GM21825 (cell line): ENCODE data around the gene PKM.

Experiments used
- ATAC-seq: cut with Tn5 transposase; IDR thresholded peaks from one replicate; pipeline ENCODE4 v1.9.1; 2021; ENCODE audit warnings: mild to moderate bottlenecking, moderate library complexity; ENCODE audit not compliant: unreplicated experiment

PKM gene

DNA sequence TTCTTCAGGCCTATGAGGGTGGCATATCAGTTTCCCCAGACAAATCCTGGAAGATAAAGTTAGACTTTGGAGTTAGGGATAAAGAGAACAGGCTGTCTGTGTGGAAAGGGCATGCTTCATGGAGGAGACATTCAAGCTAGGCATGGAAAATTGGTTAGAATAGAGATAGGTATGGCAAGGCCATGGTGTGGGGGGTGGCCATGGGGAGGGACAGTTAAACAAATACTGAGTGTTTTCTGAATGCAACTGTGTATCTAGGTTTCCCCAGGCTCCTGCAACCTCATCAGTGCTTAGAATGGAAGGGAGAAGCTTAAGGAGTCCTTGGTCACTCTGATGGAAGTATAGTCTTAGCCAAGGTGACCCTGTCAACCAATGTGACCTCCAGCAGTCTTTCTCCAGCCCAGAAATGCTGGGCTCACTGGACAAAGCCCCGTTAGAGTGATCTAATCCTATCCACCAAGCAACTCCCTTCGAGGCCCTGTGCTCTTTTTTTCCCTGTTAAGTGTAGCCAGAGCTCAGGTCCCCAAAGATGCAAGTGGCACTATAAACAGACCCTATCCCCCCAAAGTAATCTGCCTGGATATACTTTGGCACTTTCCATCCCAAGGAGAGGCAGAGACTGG, 5.5 kb upstream of the PKM start:
- ATAC-seq, result no peak

GRCh38 chr15:72235298-72235697, 4.3 kb upstream of the PKM start:
- no peak for ATAC-seq

GRCh38 chr15:72233769-72234168, 2.8 kb upstream of the PKM start:
- no peak for ATAC-seq

- no peak for ATAC-seq
Measured at GRCh38 chr15:72231833-72232478, 966 bp upstream of the PKM start.

DNA sequence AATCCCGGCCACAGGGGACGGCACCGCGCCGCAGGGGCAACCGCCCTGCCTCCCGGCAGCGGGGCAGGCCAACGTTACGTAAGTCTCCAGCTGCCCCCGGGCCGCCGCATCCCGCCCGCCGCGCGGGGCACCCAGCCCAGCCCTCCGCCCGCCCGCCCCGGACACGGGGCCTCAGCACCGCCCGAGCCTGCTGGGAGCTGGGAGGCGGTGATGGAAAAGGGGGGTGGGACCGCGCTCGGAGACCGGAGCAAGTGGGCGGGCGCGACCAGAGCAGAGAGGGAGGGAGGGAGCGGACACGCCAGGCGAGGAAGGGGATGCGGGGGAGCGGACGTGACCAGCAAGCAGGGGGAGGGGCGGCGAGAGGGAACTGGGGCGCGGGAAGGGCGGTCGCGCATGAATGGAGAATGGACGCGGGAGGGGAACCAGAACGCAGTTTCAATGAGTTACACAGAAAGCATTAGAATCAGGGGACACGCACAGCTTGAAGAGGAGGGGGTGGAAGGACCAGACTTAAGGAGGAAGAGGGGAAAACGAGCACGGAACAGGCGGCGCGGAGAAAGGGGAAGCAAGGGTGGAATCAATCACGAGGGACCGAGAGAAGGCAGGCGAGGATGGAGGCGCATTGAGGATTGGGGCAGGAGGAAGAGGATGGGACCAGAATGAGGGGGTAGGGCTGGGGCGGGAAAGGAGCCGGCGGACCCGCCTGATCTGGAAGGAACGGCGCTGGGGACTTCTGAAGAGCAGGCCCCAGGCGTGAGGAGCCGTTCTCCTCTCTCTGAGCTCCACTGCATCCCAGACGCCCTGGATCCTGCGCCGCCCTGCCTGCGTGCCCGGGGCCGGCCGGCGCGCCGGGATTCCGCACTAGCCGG, 559 bp downstream of the PKM start:
- ATAC-seq, result no peak

DNA sequence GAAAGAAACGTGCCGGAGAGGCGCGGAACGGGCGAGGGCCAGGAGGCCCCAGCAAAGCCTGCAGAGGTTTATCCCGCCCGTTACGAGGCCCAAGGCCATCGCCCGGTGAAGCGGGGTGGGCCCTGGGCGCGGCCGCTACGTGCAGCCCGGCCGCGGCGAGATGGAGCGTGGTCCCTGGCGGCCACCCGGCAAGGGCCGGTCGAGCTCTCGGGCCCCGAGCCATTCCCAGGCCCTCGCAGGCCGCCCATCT, 1.1 kb downstream of the PKM start:
- ATAC-seq, result no peak

GRCh38 chr15:72229076-72229946, 1.7 kb downstream of the PKM start:
- no peak for ATAC-seq

DNA sequence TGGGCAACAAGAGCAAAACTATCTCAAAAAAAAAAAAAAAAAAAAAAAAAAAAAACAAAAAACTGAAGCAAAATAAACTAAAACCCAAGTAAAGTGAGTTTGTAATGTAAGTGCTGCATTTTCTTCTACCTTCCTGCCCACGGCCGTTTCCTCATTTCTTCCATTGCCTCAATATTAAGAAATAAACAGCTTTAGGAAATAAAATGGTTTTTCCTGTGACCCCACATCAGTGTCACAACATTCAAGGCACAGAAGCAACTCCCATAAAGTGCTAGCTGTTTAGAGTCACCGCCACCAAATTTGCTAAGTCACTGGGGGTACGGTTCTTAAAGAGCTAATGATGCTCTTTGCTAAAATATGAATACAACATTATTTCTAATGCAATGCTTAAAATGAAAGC, 3.3 kb downstream of the PKM start:
- no peak for ATAC-seq

- no peak for ATAC-seq
Measured at GRCh38 chr15:72227192-72227586, 3.8 kb downstream of the PKM start.

- no peak for ATAC-seq
Measured at GRCh38 chr15:72223278-72223677, 7.7 kb downstream of the PKM start.

DNA sequence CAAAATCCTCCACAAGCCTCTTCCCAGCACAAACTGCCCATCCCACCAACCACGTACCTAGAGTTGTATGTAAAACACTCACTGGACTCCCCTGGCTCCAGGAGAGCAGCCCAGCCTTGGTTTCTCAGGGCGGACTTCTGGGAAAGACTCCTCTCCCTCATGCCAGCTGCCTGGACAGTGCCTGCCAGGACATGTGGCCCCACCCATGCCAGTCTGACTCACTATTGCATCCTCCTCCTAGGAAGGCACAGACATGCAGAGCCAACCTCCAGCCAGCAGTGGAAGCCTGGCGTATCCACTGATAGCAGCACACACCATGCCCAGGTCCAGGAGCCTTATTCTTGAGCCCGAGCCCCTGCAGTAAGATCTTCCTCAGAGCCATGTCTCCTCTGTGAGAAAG, 8.6 kb downstream of the PKM start:
- ATAC-seq, result no peak

GRCh38 chr15:72220687-72221086, 10.3 kb downstream of the PKM start:
- ATAC-seq, result no peak

DNA sequence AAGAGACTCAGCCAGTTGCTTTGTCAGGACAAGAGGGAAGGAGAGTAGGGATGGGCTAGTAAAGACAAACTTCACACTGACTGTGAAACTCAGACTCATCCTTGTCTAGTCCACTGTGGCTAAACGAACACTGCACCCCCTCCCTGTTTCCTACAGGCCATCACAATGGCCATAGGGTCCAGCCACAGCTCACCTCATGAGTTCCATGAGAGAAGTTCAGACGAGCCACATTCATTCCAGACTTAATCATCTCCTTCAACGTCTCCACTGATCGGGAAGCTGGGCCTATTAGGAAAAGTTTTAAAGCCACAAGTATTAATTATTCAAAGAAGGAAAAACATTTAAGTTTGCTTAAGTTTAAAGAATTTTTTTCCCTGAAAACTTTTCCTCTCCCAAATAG, 13.8 kb downstream of the PKM start:
- ATAC-seq, result no peak

DNA sequence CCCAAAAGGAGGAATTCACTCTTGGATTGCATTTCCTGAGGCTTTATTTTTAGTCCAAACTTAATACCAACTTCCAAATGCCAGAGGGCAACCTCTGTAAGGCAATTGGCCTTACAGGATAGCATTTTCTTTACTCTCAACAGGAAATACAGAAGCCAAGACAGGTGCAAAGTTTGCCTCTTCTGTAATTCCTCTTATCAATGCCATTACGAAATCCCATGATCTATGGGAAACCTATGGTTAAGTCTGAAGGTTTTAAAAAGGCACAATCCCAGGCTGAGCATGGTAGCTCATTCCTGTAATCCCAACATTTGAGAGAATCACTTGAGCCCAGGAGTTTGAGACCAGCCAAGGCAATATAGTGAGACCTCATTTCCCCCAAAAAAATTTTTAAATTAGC, 14.9 kb downstream of the PKM start:
- no peak for ATAC-seq

GRCh38 chr15:72207558-72208085, 23.4 kb downstream of the PKM start:
- ATAC-seq, result no peak

DNA sequence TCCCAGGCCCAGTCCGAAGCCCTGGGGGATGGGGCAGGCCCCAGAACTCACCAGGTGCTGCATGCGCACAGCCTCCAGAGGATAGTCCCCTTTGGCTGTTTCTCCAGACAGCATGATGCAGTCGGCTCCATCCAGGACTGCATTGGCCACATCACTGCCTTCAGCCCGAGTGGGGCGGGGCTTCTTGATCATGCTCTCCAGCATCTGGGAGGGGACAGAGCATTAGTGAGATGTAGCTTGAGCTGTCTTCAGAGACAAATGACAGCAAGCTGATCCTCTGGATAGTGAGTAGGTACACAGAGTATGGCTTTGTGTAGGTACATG, 24.4 kb downstream of the PKM start:
- no peak for ATAC-seq

- no peak for ATAC-seq
Measured at GRCh38 chr15:72205896-72206676, 24.9 kb downstream of the PKM start.

DNA sequence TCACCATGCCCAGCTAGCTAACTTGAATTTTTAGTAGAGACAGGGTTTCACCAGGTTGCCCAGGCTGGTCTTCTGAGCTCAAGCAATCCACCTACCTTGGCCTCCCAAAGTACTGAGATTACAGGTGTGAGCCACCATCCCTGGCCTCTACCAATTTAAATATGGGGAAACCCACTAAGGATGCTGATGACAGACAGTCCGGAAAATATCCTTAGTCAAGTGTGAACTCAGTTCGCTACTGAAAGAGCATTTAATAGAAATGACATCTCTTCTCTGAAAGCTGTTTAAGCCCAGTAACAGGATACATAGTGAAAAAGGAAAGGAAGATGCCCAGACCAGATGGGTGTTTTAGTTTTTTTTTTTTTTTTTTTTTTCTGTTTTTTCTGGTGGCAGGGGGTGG, 25.7 kb downstream of the PKM start:
- ATAC-seq, result no peak

DNA sequence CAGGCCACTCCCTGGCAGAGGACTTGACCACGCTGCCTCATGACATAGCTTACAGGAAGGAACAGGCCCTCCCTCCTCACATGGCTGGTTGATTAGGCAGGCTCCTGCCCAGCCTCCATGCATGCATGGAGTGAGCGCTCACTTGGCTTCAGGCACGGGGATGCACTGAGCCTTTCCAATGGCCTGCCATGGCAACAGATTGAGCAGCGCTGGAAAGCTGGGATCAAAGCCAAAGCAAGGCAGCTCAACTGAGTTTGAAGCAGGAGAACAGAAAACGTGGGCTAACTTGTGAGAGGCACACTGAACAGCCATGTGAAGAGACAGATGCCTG, 27.5 kb downstream of the PKM start:
- ATAC-seq, result no peak

GRCh38 chr15:72202801-72203506, 28.0 kb downstream of the PKM start:
- no peak for ATAC-seq
